A673 (cell line): ENCODE results near the gene IMPG1. TPM values are rescaled to one million over a fixed set of nuclear protein-coding genes. Genes with fewer than 3 reads are reported as not detected.

Source experiments
- BruUV-seq: library from RNA; stranded (reverse); fragments of 400-500 nt; replicated peaks from 2 replicates; lab custom pipeline; 2021; lab: Mats Ljungman, UMichigan
- CTCF ChIA-PET: fragments of 300-600 bp; sonication (Branson Sonifier 250); formaldehyde crosslinking; loops from one replicate; lab custom pipeline; 2022; ENCODE audit warnings: antibody characterized with exemption; lab: Charles Lee
- POLR2A ChIA-PET: fragments of 300-600 bp; sonication (Branson Sonifier 250); formaldehyde crosslinking; loops from one replicate; lab custom pipeline; 2022; ENCODE audit warnings: antibody characterized with exemption; ENCODE audit not compliant: low non-redundant PET; lab: Charles Lee
- DNase-seq: peaks from one replicate; pipeline ENCODE4 v3.0.0-alpha.2; 2015; ENCODE audit warnings: low spot score
- H3K27ac ChIP-seq: fragments of 200-600 bp; sonication (generic); 2 replicates; pipeline ENCODE4 v1.5.1; 2016; ENCODE audit warnings: mixed run types, low read depth, mild to moderate bottlenecking, mixed read lengths, antibody characterized with exemption, low read length; ENCODE audit not compliant: poor library complexity, severe bottlenecking
- H3K27me3 ChIP-seq: fragments of 200-600 bp; sonication (generic); replicated peaks from 2 replicates; pipeline ENCODE4 v1.6.1; 2017; ENCODE audit warnings: mixed run types, low read depth, mild to moderate bottlenecking, mixed read lengths, antibody characterized with exemption, low read length; ENCODE audit not compliant: insufficient read depth, poor library complexity
- H3K36me3 ChIP-seq: fragments of 200-600 bp; sonication (generic); 2 replicates; pipeline ENCODE4 v1.6.1; 2016; ENCODE audit warnings: mixed run types, mild to moderate bottlenecking, mixed read lengths, antibody characterized with exemption, low read length; ENCODE audit not compliant: insufficient read depth, poor library complexity, severe bottlenecking
- H3K4me1 ChIP-seq: fragments of 200-600 bp; sonication (generic); 2 replicates; pipeline ENCODE4 v1.6.1; 2017; ENCODE audit warnings: mixed run types, mild to moderate bottlenecking, mixed read lengths, antibody characterized with exemption, low read length; ENCODE audit not compliant: insufficient read depth, poor library complexity, severe bottlenecking
- H3K4me3 ChIP-seq: fragments of 200-600 bp; sonication (generic); 2 replicates; pipeline ENCODE4 v1.5.1; 2016; ENCODE audit warnings: low read depth, mixed run types, mild to moderate bottlenecking, mixed read lengths, low read length; ENCODE audit not compliant: poor library complexity, severe bottlenecking
- H3K9me3 ChIP-seq: fragments of 200-600 bp; sonication (generic); 2 replicates; pipeline ENCODE4 v1.6.1; 2016; ENCODE audit warnings: mixed run types, low read depth, mild to moderate bottlenecking, mixed read lengths, antibody characterized with exemption, low read length; ENCODE audit not compliant: poor library complexity, severe bottlenecking
- EZH2 ChIP-seq: fragments of 200-600 bp; sonication (generic); IDR thresholded peaks from 2 replicates; pipeline ENCODE4 v1.6.1; 2017; ENCODE audit warnings: borderline replicate concordance, low read depth, mild to moderate bottlenecking, mixed read lengths, antibody characterized with exemption, low read length; ENCODE audit not compliant: poor library complexity, severe bottlenecking
- intact Hi-C: fragments of 100-400 bp; cut with micrococcal nuclease; formaldehyde crosslinking; loops from one replicate; pipeline ENCODE4 v1.10.0; 2022; ENCODE audit not compliant: unreplicated experiment
- total RNA-seq: library from RNA; stranded (reverse); gene quantifications from 2 replicates; pipeline ENCODE4 v1.2.3, GENCODE V29; 2021
- TF ChIP-seq, protein P1 (sequence below): fragments of 300-800, 200-600 bp; sonication (generic); conservative IDR thresholded peaks from 2 replicates; pipeline ENCODE4 v1.5.1; 2017; ENCODE audit warnings: low read depth, mild to moderate bottlenecking, antibody characterized with exemption, low read length, moderate library complexity, mixed read lengths

IMPG1 gene
- total RNA-seq, 1 experiment from 2014 or later, result not detected

DNA sequence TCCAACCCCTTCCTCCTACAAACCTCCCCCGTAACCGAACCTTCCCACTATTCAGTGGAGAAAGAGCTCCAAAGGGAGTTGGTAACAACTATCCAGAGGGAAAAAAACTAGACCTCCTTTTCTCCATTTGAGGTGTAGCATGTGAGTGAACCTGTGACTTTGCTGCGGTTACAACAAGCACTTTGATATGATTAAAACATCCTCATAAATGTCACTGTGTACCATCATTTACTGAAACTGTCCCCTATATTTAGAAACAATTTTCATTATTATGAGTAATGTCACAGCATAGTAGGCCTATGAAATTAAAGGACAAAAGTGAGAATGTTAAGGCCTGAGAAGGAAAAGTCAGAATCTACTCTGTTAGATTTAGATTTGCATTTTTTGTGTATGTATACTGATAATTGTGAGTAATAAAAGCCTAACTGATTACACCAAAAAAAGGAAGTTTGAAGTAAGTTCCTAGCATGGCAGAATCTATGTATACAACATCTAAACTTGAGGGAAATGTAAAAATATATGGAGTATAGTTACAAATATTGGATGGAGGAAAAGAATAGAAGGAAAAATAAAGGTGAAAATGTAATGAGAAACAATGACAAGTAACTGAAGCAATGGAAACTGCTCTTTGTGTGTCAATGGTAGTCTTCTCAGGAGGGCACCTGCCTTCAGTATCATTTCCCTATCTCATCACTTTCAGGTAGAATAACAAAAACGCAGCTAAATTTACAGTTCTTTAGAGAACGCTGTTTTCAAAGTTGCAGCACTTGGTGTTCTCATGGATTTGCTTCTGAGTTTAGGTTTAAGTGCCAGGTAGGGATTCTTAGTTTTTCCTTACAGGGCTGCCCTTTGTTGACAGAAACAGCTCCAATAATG is 145.9 kb downstream of the IMPG1 start:
- TF ChIP-seq, protein P1, sequence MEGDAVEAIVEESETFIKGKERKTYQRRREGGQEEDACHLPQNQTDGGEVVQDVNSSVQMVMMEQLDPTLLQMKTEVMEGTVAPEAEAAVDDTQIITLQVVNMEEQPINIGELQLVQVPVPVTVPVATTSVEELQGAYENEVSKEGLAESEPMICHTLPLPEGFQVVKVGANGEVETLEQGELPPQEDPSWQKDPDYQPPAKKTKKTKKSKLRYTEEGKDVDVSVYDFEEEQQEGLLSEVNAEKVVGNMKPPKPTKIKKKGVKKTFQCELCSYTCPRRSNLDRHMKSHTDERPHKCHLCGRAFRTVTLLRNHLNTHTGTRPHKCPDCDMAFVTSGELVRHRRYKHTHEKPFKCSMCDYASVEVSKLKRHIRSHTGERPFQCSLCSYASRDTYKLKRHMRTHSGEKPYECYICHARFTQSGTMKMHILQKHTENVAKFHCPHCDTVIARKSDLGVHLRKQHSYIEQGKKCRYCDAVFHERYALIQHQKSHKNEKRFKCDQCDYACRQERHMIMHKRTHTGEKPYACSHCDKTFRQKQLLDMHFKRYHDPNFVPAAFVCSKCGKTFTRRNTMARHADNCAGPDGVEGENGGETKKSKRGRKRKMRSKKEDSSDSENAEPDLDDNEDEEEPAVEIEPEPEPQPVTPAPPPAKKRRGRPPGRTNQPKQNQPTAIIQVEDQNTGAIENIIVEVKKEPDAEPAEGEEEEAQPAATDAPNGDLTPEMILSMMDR, result no peak
- TF ChIP-seq EZH2, result no peak
- Histone ChIP-seq H3K27me3 (no peaks in the 10 kb centered on the region), H3K4me3 (no peak overlapping the region), H3K36me3 (no peaks in the 10 kb centered on the region), H3K4me1 (no peaks in the 10 kb centered on the region), H3K27ac (no peak overlapping the region), H3K9me3 (no peaks in the 10 kb centered on the region)
- intact Hi-C loops, result no loop called here
- ChIA-PET POLR2A (no interaction called here), CTCF (no interaction called here)
- BruUV-seq, result no TSS peak
- DNase-seq, result no peak

DNA sequence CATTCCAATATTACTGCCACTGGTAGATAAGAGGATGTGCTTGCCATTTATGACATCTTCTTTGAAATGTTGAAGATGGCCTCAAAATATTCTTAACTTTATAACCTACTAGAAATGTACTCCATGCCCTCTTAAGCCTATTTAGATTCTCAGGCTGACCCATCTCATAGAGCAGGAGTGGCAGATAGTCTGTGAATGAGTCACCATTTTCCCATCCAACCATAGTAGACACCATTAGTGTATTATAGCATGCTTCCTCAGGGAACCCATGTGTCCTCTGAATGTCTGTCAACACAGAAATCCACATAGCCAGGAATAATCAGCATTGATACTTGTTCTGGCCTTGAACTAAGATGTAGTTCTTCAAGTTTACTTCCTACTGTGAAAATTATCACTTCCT is 150.2 kb downstream of the IMPG1 start:
- DNase-seq, result no peak
- no peaks in the 10 kb centered on the region for H3K27me3 ChIP-seq
- TF ChIP-seq EZH2, result no peak
- TF ChIP-seq, protein P1, result no peak
- no peaks in the 10 kb centered on the region for H3K9me3 ChIP-seq
- H3K36me3 ChIP-seq, result no peaks in the 10 kb centered on the region
- no peaks in the 10 kb centered on the region for H3K4me1 ChIP-seq
- intact Hi-C loops, result no loop called here
- POLR2A ChIA-PET, result no interaction called here
- CTCF ChIA-PET, result no interaction called here
- no peak overlapping the region for H3K27ac ChIP-seq
- H3K4me3 ChIP-seq, result no peak overlapping the region
- BruUV-seq, result no TSS peak

DNA sequence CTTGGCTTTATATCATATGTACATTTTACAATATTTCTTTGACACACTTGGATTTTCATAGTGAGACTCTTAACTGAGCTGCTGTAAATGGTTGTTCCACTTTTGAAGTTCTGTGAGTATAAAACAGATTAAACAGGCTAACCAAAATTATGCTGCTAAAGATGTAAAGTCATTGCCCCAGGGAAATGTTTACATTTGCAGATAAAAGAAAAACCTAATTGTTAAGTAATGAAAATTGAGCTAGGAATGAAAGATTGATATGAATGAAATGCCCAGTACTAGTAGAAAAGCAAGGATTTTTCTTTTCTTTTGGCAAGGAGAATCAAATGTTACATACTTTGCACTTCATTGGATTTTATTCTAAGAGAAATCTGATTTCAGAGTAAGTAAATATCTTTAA is 159.4 kb downstream of the IMPG1 start:
- ChIA-PET CTCF (no interaction called here), POLR2A (no interaction called here)
- intact Hi-C loops, result no loop called here
- H3K4me1 ChIP-seq, result no peaks in the 10 kb centered on the region
- no peak for DNase-seq
- no peaks in the 10 kb centered on the region for H3K9me3 ChIP-seq
- H3K4me3 ChIP-seq, result no peak overlapping the region
- no peaks in the 10 kb centered on the region for H3K36me3 ChIP-seq
- no peak for TF ChIP-seq EZH2
- TF ChIP-seq, protein P1, result no peak
- no peaks in the 10 kb centered on the region for H3K27me3 ChIP-seq
- no peak overlapping the region for H3K27ac ChIP-seq
- no TSS peak for BruUV-seq
